Gastroesophageal sphincter (tissue), 4 donors: ENCODE results near the gene LYPD1. TPM values are rescaled to one million over a fixed set of nuclear protein-coding genes. Genes with fewer than 3 reads are reported as not detected.

Source experiments
- ATAC-seq: fragments of 150-250 bp; one replicate; pipeline ENCODE4 v1.9.1; 2016; ENCODE audit warnings: mild to moderate bottlenecking, moderate library complexity
- H3K27ac ChIP-seq, 4 donors: fragments of 200-600 bp; sonication (generic) in 3 of 4; 1 replicate in 3 of 4; 2 replicates in 1 of 4; pipeline ENCODE4 v1.5.1; 2016 to 2019
- H3K27me3 ChIP-seq: fragments of 200-600 bp; sonication (generic); one replicate; pipeline ENCODE4 v1.5.1; 2019
- H3K36me3 ChIP-seq, 2 donors: fragments of 200-600 bp; sonication (generic); one replicate each; pipeline ENCODE4 v1.5.1; 2019; ENCODE audit warnings: control low read depth in 1 of 2
- H3K4me1 ChIP-seq, 3 donors: fragments of 200-600 bp; sonication (generic); 1 replicate in 2 of 3; 2 replicates in 1 of 3; pipeline ENCODE4 v1.5.1; 2016 to 2019; ENCODE audit warnings: control low read depth in 2 of 3
- H3K4me3 ChIP-seq, 2 donors: fragments of 200-600 bp; sonication (generic); one replicate each; pipeline ENCODE4 v1.5.1; 2019; ENCODE audit warnings: mild to moderate bottlenecking in 1 of 2, moderate library complexity in 1 of 2
- H3K9me3 ChIP-seq, 3 donors: fragments of 200-600 bp; sonication (generic); one replicate each; pipeline ENCODE4 v1.5.1; 2017 to 2019; ENCODE audit warnings: control low read depth in 2 of 3
- CTCF ChIP-seq, 4 experiments: fragments of 200-600 bp in 2 of 4; fragments of 450-650 bp in 2 of 4; sonication (generic) in 1 of 4; IDR thresholded peaks; one replicate each; pipeline ENCODE4 v1.5.1; 2017 to 2019; ENCODE audit warnings: antibody characterized with exemption in 4 of 4, mild to moderate bottlenecking in 2 of 4, moderate library complexity in 2 of 4
- EP300 ChIP-seq: sonication (generic); formaldehyde crosslinking; IDR thresholded peaks from one replicate; pipeline ENCODE4 v1.6.1; 2017; ENCODE audit warnings: antibody characterized with exemption, mild to moderate bottlenecking
- POLR2A ChIP-seq, 2 donors: fragments of 450-650 bp; IDR thresholded peaks; one replicate each; pipeline ENCODE4 v1.6.1; 2017; ENCODE audit warnings: antibody characterized with exemption in 2 of 2, mild to moderate bottlenecking in 2 of 2, moderate library complexity in 1 of 2
- POLR2AphosphoS5 ChIP-seq: sonication (generic); formaldehyde crosslinking; IDR thresholded peaks from one replicate; pipeline ENCODE4 v1.6.1; 2017; ENCODE audit warnings: antibody characterized with exemption
- WGBS, 2 donors: methylation state at CpG; one replicate each; pipeline ENCODE4 v1.1.5; 2018; ENCODE audit warnings: low coverage in 1 of 2; 5-methylcytosine and 5-hydroxymethylcytosine counted together
- total RNA-seq, 4 donors: library from RNA; depleted of rRNA; stranded (reverse); fragments of >200 nt; gene quantifications; one replicate each; pipeline ENCODE4 v1.1.0, GENCODE V29; 2016

Gene LYPD1
- total RNA-seq, 4 donors from 2014 or later = 0.62 to 4.2 (median 1.1) TPM; not detected in 1

GRCh38 chr2:132654335-132654734 is 15.7 kb downstream of the LYPD1 start:
- Histone ChIP-seq H3K4me1 (no peaks in the 10 kb centered on the region), H3K9me3 (no peaks in the 10 kb centered on the region), H3K27me3 (no peaks in the 10 kb centered on the region), H3K27ac (no peak overlapping the region), H3K4me3 (no peak overlapping the region), H3K36me3 (no peaks in the 10 kb centered on the region)
- TF ChIP-seq CTCF (IDR thresholded peaks at IDR 0.05) (no peak), POLR2AphosphoS5 (no peak), EP300 (no peak), POLR2A (IDR thresholded peaks at IDR 0.05) (no peak)
- 68 to 85% methylated on average over 4 of the region's 4 CpGs for whole genome bisulfite sequencing, 2 donors
- ATAC-seq = no peak

- H3K27ac ChIP-seq = no peak overlapping the region
- H3K4me1 ChIP-seq = no peaks in the 10 kb centered on the region
- H3K9me3 ChIP-seq = no peaks in the 10 kb centered on the region
- 62 to 81% methylated on average over 2 to 6 of the region's 8 CpGs for WGBS, 2 donors
- no peaks in the 10 kb centered on the region for H3K36me3 ChIP-seq
- H3K4me3 ChIP-seq = no peak overlapping the region
- no peak for ATAC-seq
- H3K27me3 ChIP-seq = peaks cover 6% of the 10 kb centered on the region
- TF ChIP-seq EP300 (no peak), CTCF (IDR thresholded peaks at IDR 0.05) (no peak), POLR2AphosphoS5 (no peak), POLR2A (IDR thresholded peaks at IDR 0.05) (no peak)
Measured at GRCh38 chr2:132652474-132652873, 17.5 kb downstream of the LYPD1 start.

- WGBS, 2 donors = 56 to 72% methylated on average over 11 to 12 of the region's 12 CpGs
- Histone ChIP-seq H3K27ac (no peak overlapping the region), H3K27me3 (peaks cover 11% of the 10 kb centered on the region), H3K4me1 (no peaks in the 10 kb centered on the region), H3K4me3 (no peak overlapping the region), H3K36me3 (no peaks in the 10 kb centered on the region), H3K9me3 (no peaks in the 10 kb centered on the region)
- ATAC-seq = no peak
- TF ChIP-seq CTCF (IDR thresholded peaks at IDR 0.05) = peak in 2 of 4 experiments; percentile 32 to 48
- no peak for TF ChIP-seq POLR2AphosphoS5
Measured at GRCh38 chr2:132651115-132652045, 18.6 kb downstream of the LYPD1 start.

- Histone ChIP-seq H3K4me3 (no peak overlapping the region), H3K27ac (no peak overlapping the region), H3K27me3 (peaks cover 28% of the 10 kb centered on the region), H3K9me3 (no peaks in the 10 kb centered on the region), H3K36me3 (no peaks in the 10 kb centered on the region), H3K4me1 (no peaks in the 10 kb centered on the region)
- WGBS, 2 donors = 47 to 74% methylated on average over 5 to 6 of the region's 8 CpGs
- no peak for ATAC-seq
- TF ChIP-seq CTCF (IDR thresholded peaks at IDR 0.05) (no peak), POLR2A (IDR thresholded peaks at IDR 0.05) (no peak), POLR2AphosphoS5 (no peak), EP300 (no peak)
Measured at GRCh38 chr2:132646540-132647108, 23.4 kb downstream of the LYPD1 start.
